ENCODE data around the gene CEP68.

DNA sequence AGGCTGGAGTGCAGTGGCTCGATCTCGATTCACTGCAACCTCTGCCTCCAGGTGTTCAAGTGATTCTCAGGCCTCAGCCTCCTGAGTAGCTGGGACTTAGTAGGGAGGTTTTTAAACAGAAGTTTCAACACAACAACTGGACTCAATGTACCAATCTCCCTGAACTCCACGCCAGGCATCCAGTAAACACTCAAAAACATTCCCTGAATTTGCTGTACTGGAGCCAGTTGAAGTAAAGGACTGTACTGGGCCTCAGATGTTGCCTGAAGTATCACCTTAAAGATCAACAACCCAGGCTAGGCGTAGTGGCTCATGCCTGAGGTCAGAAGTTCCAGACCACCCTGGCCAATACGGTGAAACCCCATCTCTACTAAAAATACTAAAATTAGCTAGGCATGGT, 51.3 kb downstream of the CEP68 start:
- no peak for TF ChIP-seq CTCF (IDR thresholded peaks at IDR 0.05)
- TF ChIP-seq ZFX (IDR thresholded peaks at IDR 0.05; ENCODE audit: borderline replicate concordance) = no peak
